Muscle of leg (tissue), 11 donors: ENCODE measurements around the gene GABRP. TPM values are rescaled to one million over a fixed set of nuclear protein-coding genes. Genes with fewer than 3 reads are reported as not detected.

Source experiments
- DNase-seq: peaks from one replicate; pipeline ENCODE4 v3.0.0; 2013
- H3K27ac ChIP-seq: one replicate; pipeline ENCODE4 v1.5.1; 2013; ENCODE audit warnings: mild to moderate bottlenecking, low read length, control low read depth
- H3K27me3 ChIP-seq: one replicate; pipeline ENCODE4 v1.6.1; 2013; ENCODE audit warnings: low read length; ENCODE audit not compliant: control insufficient read depth, insufficient read depth
- H3K36me3 ChIP-seq: one replicate; pipeline ENCODE4 v1.6.1; 2013; ENCODE audit warnings: low read length; ENCODE audit not compliant: control insufficient read depth, insufficient read depth
- H3K4me1 ChIP-seq: one replicate; pipeline ENCODE4 v1.6.1; 2013; ENCODE audit warnings: low read length; ENCODE audit not compliant: control insufficient read depth, insufficient read depth
- H3K4me3 ChIP-seq: one replicate; pipeline ENCODE4 v1.5.1; 2013; ENCODE audit warnings: low read length, control low read depth
- H3K9me3 ChIP-seq: replicated peaks from 2 replicates; pipeline ENCODE4 v1.6.1; 2013; ENCODE audit warnings: low read depth, low read length; ENCODE audit not compliant: control insufficient read depth
- WGBS: methylation state at CpG from one replicate; pipeline ENCODE4 v1.1.5; 2013; ENCODE audit warnings: missing lambda C conversion rate; ENCODE audit not compliant: insufficient coverage; 5-methylcytosine and 5-hydroxymethylcytosine counted together
- polyA plus RNA-seq, 8 donors: library from polyadenylated mRNA; unstranded; fragments of 120-200 nt; gene quantifications; one replicate each; pipeline versions ENCODE4 v1.2.1 to v1.2.3, GENCODE V29; 2013; ENCODE audit warnings: inconsistent platforms in 1 of 8, low replicate concordance in 1 of 8; ENCODE audit not compliant: insufficient read length in 8 of 8, insufficient read depth in 1 of 8
- total RNA-seq: library from RNA; stranded (reverse); fragments of 120-200 nt; gene quantifications from one replicate; pipeline ENCODE4 v1.2.4, GENCODE V29; 2013

GABRP gene
- total and polyA plus RNA-seq, 9 donors: 0.13 to 1.2 (median 0.63) TPM

DNA sequence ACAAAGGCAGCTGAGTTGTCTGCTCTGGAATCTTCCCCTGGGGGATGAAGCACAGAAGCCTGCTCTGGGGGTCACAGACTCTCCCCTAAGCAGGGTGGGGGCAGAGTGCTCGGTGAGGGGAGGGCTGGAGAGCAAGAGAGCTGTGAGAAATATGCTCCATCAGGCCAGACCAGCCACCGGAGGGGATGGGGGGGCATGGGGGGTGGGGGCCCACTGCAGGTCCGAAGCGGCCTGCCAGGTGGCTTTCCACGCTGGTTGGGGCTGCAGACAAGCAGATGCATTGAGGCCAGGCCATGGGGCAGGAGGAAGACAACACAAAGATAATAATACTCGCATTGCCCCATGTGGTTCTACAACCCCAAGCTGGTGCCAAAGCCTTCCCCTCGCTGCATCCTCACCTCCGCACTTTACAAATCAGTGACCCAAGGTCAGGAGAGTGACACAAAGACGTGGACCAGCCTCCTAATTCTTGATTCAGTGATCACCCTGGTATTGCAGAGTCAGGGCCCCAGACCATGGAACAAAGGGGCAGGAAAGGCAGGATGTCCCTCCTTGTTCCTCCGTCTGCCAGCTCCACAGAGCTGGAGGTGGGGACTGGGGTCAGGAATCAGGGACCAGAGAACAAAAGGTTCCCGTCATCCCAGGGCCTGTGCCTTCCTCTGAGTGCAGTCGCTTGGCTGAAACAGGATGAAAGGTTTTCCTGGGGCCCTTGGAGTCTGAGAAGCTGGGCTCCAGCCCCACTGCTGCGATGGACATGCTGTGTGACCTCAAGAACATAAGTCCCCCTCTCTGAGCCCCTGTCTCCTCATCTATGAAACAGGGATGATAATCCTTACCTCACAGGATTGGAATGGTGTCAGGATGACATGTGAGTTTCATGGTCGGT lies 37.2 kb upstream of the GABRP start:
- peak; percentile 5 for DNase-seq
- WGBS: 65% methylated on average over 6 of the region's 14 CpGs
- H3K9me3 ChIP-seq: no peaks in the 10 kb centered on the region
- H3K4me1 ChIP-seq: peaks cover 41% of the 10 kb centered on the region
- H3K4me3 ChIP-seq: no peak overlapping the region
- H3K27me3 ChIP-seq: peaks cover 30% of the 10 kb centered on the region
- H3K36me3 ChIP-seq: no peaks in the 10 kb centered on the region
- peak overlapping the region; percentile 13 for H3K27ac ChIP-seq

DNA sequence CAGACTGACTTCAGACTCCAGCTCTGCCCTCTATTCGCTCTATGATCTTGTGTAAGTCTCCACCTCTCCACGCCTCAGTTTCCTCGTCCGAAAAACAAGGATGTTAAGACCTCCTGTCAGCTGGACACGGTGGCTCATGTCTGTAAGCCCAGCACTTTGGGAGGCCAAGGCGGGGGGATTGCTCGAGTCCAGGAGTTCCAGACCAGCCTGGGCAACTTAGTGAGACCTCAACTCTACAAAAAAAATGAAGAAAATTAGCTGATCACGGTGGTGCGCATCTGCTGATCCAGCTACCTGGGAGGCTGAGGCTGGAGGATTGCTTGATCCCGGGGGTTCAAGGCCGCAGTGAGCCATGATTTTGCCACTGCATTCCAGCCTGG lies 36.6 kb upstream of the GABRP start:
- Histone ChIP-seq H3K27me3 (peaks cover 30% of the 10 kb centered on the region), H3K4me3 (no peak overlapping the region), H3K36me3 (no peaks in the 10 kb centered on the region), H3K9me3 (no peaks in the 10 kb centered on the region), H3K4me1 (peaks cover 43% of the 10 kb centered on the region), H3K27ac (no peak overlapping the region)
- WGBS: 89% methylated on average over 9 of the region's 11 CpGs
- no peak for DNase-seq

DNA sequence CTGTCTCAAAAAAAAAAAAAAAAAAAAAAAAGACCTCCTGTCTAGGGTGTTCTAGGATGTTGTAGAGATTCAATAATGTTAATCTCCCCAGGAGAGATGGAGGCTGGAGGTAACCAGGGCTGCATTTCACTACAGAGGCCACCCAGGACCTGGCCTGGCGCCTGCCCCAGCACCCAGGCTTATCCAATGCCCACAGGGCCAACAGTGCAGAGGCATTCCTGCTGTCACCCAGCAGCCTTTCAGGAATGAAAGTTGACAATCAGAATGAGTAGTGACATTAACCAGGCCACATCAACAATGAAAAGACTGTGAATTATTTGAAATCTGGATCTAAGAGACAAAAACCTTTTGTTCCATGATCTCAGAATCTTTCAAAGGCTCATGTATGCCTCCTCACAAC lies 36.2 kb upstream of the GABRP start:
- WGBS: 100% methylated on average over 1 of the region's 1 CpG
- Histone ChIP-seq H3K27me3 (peaks cover 30% of the 10 kb centered on the region), H3K4me3 (no peak overlapping the region), H3K27ac (no peak overlapping the region), H3K36me3 (no peaks in the 10 kb centered on the region), H3K9me3 (no peaks in the 10 kb centered on the region), H3K4me1 (peaks cover 43% of the 10 kb centered on the region)
- DNase-seq: no peak

DNA sequence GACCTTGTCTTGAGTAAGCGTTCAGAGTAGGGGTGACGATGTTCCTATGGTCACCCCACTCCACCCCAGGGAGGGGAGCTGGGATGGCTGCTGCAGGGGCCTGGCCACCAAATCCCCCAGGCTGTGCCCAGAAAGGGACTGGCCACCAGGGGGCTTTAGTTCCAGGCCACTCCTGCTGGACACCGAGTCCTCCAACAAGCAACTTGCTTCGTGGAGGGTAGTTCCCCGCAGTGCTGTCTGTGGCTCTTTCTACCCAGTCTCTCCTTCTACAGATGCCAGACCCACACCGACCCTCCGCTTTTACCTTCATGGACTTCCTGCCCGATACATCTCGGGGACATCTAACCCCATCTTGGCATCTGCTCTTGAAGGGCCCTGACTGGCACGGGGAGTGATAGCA lies 35.7 kb upstream of the GABRP start:
- whole genome bisulfite sequencing: 81% methylated on average over 8 of the region's 10 CpGs
- Histone ChIP-seq H3K36me3 (no peaks in the 10 kb centered on the region), H3K27ac (no peak overlapping the region), H3K4me1 (peaks cover 46% of the 10 kb centered on the region), H3K9me3 (no peaks in the 10 kb centered on the region), H3K27me3 (peaks cover 30% of the 10 kb centered on the region), H3K4me3 (no peak overlapping the region)
- DNase-seq: no peak

DNA sequence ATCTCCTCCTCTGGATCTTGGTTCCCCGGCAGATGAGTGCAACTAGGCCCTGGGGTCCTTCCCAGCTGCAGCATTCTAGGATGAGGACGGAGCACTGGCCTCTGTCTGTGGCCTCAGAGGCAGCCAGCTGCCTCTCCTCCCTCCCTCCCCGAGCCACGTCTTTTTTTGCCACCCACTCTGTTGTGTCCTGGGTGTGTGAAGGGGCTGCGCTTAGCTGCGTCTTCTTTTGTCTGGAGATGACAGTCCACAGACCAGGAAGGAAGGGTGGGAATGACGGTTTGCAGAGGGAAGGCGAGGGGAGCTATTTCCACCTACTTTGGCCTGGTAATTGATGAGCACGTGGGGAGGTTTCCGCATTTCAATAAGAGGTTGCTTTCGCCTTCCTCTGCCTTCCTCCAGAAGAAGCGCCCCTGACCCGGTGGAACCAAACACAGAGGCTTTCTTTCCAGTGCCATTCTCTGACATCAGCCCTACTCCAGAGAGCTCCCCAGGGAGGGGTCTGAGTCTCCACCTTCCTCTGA lies 34.5 kb upstream of the GABRP start:
- H3K36me3 ChIP-seq: no peaks in the 10 kb centered on the region
- H3K27ac ChIP-seq: peak overlapping the region; percentile 1
- H3K4me3 ChIP-seq: no peak overlapping the region
- H3K4me1 ChIP-seq: peaks cover 46% of the 10 kb centered on the region
- peak; percentile 91 for DNase-seq
- peaks cover 26% of the 10 kb centered on the region for H3K27me3 ChIP-seq
- 33% methylated on average over 7 of the region's 13 CpGs for WGBS
- H3K9me3 ChIP-seq: no peaks in the 10 kb centered on the region

DNA sequence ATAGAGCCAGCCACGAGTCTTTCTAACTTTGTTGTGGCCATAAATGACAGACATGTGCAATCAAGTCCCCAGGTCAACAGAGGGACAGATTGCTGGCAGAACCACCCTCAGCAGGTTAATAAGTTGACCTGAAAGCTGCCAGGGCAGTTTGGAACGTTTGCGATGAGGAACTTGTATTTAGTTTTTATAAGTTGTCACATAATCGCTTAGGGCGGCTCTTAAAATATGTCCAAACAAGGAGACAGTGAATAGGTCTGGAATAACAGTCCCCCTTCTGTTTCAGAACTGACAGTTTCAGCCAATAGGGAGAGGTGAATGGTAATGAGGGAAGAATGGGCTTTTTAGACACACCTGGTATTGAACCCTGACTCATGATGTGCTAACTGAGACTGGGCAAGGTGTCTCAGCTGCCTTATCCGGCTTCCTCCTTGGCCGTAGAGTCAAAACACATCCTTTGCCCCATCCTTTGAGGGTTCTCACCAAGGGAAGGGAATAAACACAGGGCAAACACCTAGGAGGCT lies 33.6 kb upstream of the GABRP start:
- Histone ChIP-seq H3K27me3 (peaks cover 17% of the 10 kb centered on the region), H3K27ac (no peak overlapping the region), H3K36me3 (no peaks in the 10 kb centered on the region), H3K4me3 (no peak overlapping the region), H3K9me3 (no peaks in the 10 kb centered on the region), H3K4me1 (peaks cover 36% of the 10 kb centered on the region)
- WGBS: 72% methylated on average over 7 of the region's 7 CpGs
- DNase-seq: no peak

DNA sequence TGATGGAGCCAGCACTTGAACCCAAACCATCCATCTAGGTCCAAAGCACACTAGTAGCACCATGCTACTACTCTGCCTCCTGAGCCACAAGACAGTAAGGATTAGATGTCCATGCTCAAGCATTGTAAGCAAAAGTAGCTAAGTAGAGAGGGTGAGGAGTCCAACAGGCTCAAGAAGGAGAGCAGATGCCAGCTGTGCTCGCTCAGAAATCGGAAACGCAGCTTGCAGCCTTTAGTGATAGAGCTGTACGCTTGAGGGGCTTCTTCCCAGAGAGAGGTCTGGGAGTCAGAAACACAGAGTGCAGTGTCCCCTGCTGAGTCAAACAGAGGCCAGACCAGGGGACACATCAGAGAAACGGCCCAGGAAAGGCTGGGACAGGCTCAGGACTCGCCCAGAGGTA lies 32.7 kb upstream of the GABRP start:
- Histone ChIP-seq H3K4me1 (peaks cover 30% of the 10 kb centered on the region), H3K36me3 (no peaks in the 10 kb centered on the region), H3K27ac (no peak overlapping the region), H3K27me3 (peaks cover 14% of the 10 kb centered on the region), H3K9me3 (no peaks in the 10 kb centered on the region), H3K4me3 (no peak overlapping the region)
- WGBS: 70% methylated on average over 5 of the region's 6 CpGs
- DNase-seq: no peak

DNA sequence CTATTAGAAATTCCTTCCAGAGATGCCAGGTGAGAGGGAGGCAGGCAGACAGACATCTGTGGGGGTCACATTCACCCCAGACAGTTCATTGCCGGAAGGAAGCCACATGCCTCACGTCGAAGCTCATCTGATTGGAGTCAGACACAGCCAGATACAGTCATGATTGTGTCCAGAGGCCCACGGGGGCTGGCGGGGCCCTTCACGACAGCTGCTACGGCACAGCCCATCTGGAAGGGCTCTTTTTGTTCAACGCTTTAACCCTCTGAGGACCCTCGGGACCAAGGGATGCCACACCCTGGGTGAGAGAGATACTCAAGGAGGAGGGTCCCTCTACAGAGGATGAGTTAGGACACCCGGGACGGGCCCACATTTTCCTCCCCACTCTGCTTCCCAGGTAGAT lies 31.9 kb upstream of the GABRP start:
- WGBS: 37% methylated on average over 9 of the region's 11 CpGs
- peaks cover 9% of the 10 kb centered on the region for H3K27me3 ChIP-seq

DNA sequence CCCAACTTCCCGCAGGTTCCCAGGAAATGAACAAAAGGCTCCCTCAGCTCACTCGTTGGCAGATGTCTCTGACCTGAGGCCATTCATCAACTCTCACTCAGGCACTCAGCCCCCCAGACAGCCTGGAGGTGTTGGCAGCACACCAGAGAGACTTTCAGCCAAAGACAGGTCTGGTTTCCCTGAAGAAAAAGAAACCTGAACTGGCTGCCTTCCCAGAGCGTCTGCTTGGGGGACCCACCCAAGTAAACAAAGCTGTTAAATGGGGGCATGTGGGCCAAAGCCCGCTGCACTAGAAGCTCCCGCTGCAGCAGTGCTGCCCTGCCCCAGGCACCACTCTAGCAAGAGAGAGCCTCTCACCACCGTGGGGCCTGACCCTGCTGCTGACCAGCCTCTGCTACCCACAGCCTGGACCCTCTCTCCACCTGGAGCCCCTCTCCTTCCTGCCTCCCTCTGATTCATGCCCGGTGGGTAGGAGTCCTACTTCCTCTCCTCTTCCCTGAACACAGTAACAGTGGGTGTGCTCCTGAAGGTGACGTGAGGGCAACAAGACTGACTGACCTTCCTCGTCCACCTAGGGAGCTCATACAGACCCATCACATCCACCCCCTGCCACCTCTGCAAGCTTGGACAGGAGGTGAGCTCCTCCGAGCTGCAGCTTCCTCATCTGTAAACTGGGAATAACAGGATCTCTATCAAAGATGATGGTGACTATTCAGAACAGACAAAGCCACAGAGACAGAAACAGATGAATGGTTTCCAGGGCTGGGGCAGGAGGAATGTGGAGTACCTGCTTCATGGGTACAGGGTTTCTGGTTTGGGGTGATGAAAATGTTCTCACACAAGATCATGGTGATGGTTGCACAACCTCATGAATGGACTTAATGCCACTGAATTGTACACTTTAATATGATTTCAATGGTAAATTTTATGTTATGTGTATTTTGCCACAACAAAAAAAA lies 31.0 kb upstream of the GABRP start:
- Histone ChIP-seq H3K36me3 (no peaks in the 10 kb centered on the region), H3K9me3 (no peaks in the 10 kb centered on the region), H3K4me1 (peaks cover 19% of the 10 kb centered on the region), H3K27ac (no peak overlapping the region), H3K4me3 (no peak overlapping the region), H3K27me3 (peaks cover 9% of the 10 kb centered on the region)
- 21% methylated on average over 6 of the region's 10 CpGs for WGBS
- peak; percentile 22 for DNase-seq

More for the DNA sequence above, 31.9 kb upstream of the GABRP start:
- Histone ChIP-seq H3K9me3 (no peaks in the 10 kb centered on the region), H3K4me3 (no peak overlapping the region), H3K27ac (no peak overlapping the region), H3K36me3 (no peaks in the 10 kb centered on the region), H3K4me1 (peaks cover 22% of the 10 kb centered on the region)
- DNase-seq: peak; percentile 26

DNA sequence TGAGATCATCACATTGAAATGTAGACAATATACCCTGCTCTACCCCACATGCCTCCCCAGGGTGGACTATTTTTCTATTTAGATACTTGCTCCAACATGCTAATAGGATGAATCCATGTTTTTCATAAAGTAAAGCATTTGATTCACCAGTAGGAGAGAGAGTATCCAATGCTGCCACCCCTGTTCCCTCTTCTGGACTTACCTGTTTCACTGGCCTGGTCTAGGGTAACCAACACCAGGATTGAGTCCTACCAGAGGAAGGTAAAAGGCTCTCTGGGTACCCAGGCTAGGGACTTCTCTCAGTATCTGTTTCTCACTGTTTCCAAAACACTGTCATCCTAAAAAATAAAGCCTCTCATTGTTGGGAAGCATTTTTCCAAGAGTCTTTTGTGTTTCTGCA lies 30.2 kb upstream of the GABRP start:
- Histone ChIP-seq H3K36me3 (no peaks in the 10 kb centered on the region), H3K27ac (no peak overlapping the region), H3K27me3 (peaks cover 9% of the 10 kb centered on the region), H3K9me3 (no peaks in the 10 kb centered on the region), H3K4me3 (no peak overlapping the region), H3K4me1 (peaks cover 19% of the 10 kb centered on the region)
- DNase-seq: no peak
